HepG2 (cell line): Measurements from ENCODE around the gene CXorf38. TPM values are rescaled to one million over a fixed set of nuclear protein-coding genes. Genes with fewer than 3 reads are reported as not detected.

Experiments used
- ATAC-seq: fragments of 200-7000 bp; cut with Tn5 transposase; 3 replicates; pipeline ENCODE4 v1.9.1; 2020; ENCODE audit warnings: mild to moderate bottlenecking, moderate library complexity
- BruUV-seq: library from RNA; stranded (reverse); fragments of 400-500 nt; replicated peaks from 2 replicates; lab custom pipeline; 2021; lab: Mats Ljungman, UMichigan
- CTCF ChIA-PET: fragments of 300-600 bp; formaldehyde crosslinking; extraction: SDS; loops from one replicate; lab custom pipeline; 2021; ENCODE audit warnings: low total read pairs, inconsistent platforms, low intra/inter-chr PET ratio; lab: Yijun Ruan, JAX
- POLR2A ChIA-PET: fragments of 350-600 bp; sonication (Branson Sonifier 250); formaldehyde crosslinking; loops from one replicate; lab custom pipeline; 2020; ENCODE audit warnings: antibody characterized with exemption, inconsistent platforms; lab: Yijun Ruan, JAX
- DNase-seq: peaks from one replicate; pipeline ENCODE4 v3.0.0-alpha.2; 2015; ENCODE audit warnings: low spot score
- FAIRE-seq: peaks from 3 replicates; lab custom pipeline; 2011; peaks lifted over from hg19 to GRCh38; lab: Jason Lieb, UNC
- H2AFZ ChIP-seq: one replicate; pipeline ENCODE4 v1.6.1; 2011; ENCODE audit warnings: low read length, inconsistent platforms
- H3K27ac ChIP-seq: fragments of 300-600 bp; 3 replicates; pipeline ENCODE4 v1.8.0; 2011; ENCODE audit warnings: mixed run types, mild to moderate bottlenecking, mixed read lengths, low read length, inconsistent platforms; ENCODE audit not compliant: insufficient read depth; ENCODE audit errors: extremely low read length
- H3K27me3 ChIP-seq, 2 experiments: fragments of 200-600 bp in 1 of 2; 2 replicates in 1 of 2; 3 replicates in 1 of 2; pipeline versions ENCODE4 v1.6.0 to v1.8.0; 2011; ENCODE audit warnings: low read length in 2 of 2, mild to moderate bottlenecking in 2 of 2, moderate library complexity in 2 of 2, inconsistent platforms in 1 of 2; ENCODE audit not compliant: insufficient read depth in 2 of 2, control insufficient read depth in 1 of 2
- H3K36me3 ChIP-seq, 2 experiments: fragments of 200-600 bp in 1 of 2; replicated peaks in 1 of 2; 2 replicates in 1 of 2; 3 replicates in 1 of 2; pipeline versions ENCODE4 v1.5.1 to v1.8.0; 2011; ENCODE audit warnings: low read length in 2 of 2, inconsistent platforms in 1 of 2; ENCODE audit not compliant: insufficient read depth in 2 of 2, control insufficient read depth in 1 of 2
- H3K4me1 ChIP-seq: 2 replicates; pipeline ENCODE4 v1.5.1; 2012; ENCODE audit warnings: low read length, inconsistent platforms; ENCODE audit not compliant: insufficient read depth
- H3K4me2 ChIP-seq: 2 replicates; pipeline ENCODE4 v1.6.0; 2011; ENCODE audit warnings: low read depth, low read length, inconsistent platforms
- H3K4me3 ChIP-seq, 3 experiments: fragments of 200-600 bp in 1 of 3; sonication (generic), shearing (Covaris generic) in 1 of 3; replicated peaks in 1 of 3; 2 replicates each; pipeline ENCODE4 v1.5.1; 2011 to 2016; ENCODE audit warnings: low read length in 3 of 3, inconsistent platforms in 2 of 3, low read depth in 2 of 3, mild to moderate bottlenecking in 2 of 3, control low read depth in 1 of 3, mixed read lengths in 1 of 3; ENCODE audit not compliant: insufficient read depth in 1 of 3
- H3K79me2 ChIP-seq: one replicate; pipeline ENCODE4 v1.6.1; 2011; ENCODE audit warnings: low read length, inconsistent platforms; ENCODE audit not compliant: insufficient read depth
- H3K9ac ChIP-seq: 2 replicates; pipeline ENCODE4 v1.6.0; 2011; ENCODE audit warnings: mild to moderate bottlenecking, low read depth, low read length, inconsistent platforms; ENCODE audit not compliant: insufficient read depth
- H3K9me3 ChIP-seq: 2 replicates; pipeline ENCODE4 v1.5.1; 2012; ENCODE audit warnings: mild to moderate bottlenecking, low read length
- H4K20me1 ChIP-seq: 2 replicates; pipeline ENCODE4 v1.6.0; 2011; ENCODE audit warnings: inconsistent platforms, mild to moderate bottlenecking, low read length, moderate library complexity; ENCODE audit not compliant: insufficient read depth
- EED ChIP-seq: sonication (generic); formaldehyde crosslinking; IDR thresholded peaks from 2 replicates; pipeline ENCODE4 v1.5.0; 2020; ENCODE audit warnings: mild to moderate bottlenecking, missing genetic modification reagents
- ESRRA ChIP-seq: sonication (generic); formaldehyde crosslinking; IDR thresholded peaks from 2 replicates; pipeline ENCODE4 v1.5.1; 2020; ENCODE audit warnings: mild to moderate bottlenecking, low read depth, missing genetic modification reagents
- ETV6 ChIP-seq: sonication (generic); formaldehyde crosslinking; conservative IDR thresholded peaks from 2 replicates; pipeline ENCODE4 v1.4.0; 2020; ENCODE audit warnings: missing genetic modification reagents
- EZH2 ChIP-seq: conservative IDR thresholded peaks from 2 replicates; pipeline ENCODE4 v1.6.1; 2012; ENCODE audit warnings: mild to moderate bottlenecking, low read depth, low read length, moderate library complexity
- FOXK1 ChIP-seq: sonication (generic); formaldehyde crosslinking; IDR thresholded peaks from 2 replicates; pipeline ENCODE4 v1.4.0; 2020; ENCODE audit warnings: low read depth, missing genetic modification reagents, borderline replicate concordance
- FOXO1 ChIP-seq: sonication (generic); formaldehyde crosslinking; IDR thresholded peaks from 2 replicates; pipeline ENCODE4 v1.4.0; 2020; ENCODE audit warnings: missing genetic modification reagents
- MXD4 ChIP-seq: IDR thresholded peaks from 2 replicates; pipeline ENCODE4 v1.6.1; 2016; ENCODE audit warnings: mild to moderate bottlenecking, missing biosample characterization, missing genetic modification reagents
- RARG ChIP-seq: sonication (generic); formaldehyde crosslinking; IDR thresholded peaks from 2 replicates; pipeline ENCODE4 v1.4.0; 2020; ENCODE audit warnings: low read depth, mild to moderate bottlenecking, missing genetic modification reagents
- THAP11 ChIP-seq: IDR thresholded peaks from 2 replicates; pipeline ENCODE4 v1.6.1; 2016; ENCODE audit warnings: missing biosample characterization, missing genetic modification reagents
- ZBTB42 ChIP-seq: sonication (generic); formaldehyde crosslinking; IDR thresholded peaks from 2 replicates; pipeline ENCODE4 v1.5.0; 2020; ENCODE audit warnings: mild to moderate bottlenecking, missing genetic modification reagents
- ZNF766 ChIP-seq: sonication (generic); formaldehyde crosslinking; IDR thresholded peaks from 2 replicates; pipeline ENCODE4 v1.5.0; 2020; ENCODE audit warnings: missing genetic modification reagents, borderline replicate concordance
- ZSCAN29 ChIP-seq: sonication (generic); formaldehyde crosslinking; conservative IDR thresholded peaks from 2 replicates; pipeline ENCODE4 v1.4.0; 2020; ENCODE audit warnings: mild to moderate bottlenecking, missing genetic modification reagents
- ZSCAN31 ChIP-seq: sonication (generic); formaldehyde crosslinking; IDR thresholded peaks from 2 replicates; pipeline ENCODE4 v1.5.0; 2020; ENCODE audit warnings: low read depth, mild to moderate bottlenecking, missing genetic modification reagents
- WGBS: methylation state at CpG from one replicate; pipeline ENCODE4 v1.1.6; 2017; ENCODE audit warnings: low lambda C conversion rate; 5-methylcytosine and 5-hydroxymethylcytosine counted together
- in situ Hi-C: cut with HindIII; loops from 2 replicates; pipeline ENCODE4 v1.10.0; 2017; ENCODE audit warnings: low pct_unique_long_range_greater_than_20kb; ENCODE audit not compliant: extremely low pct_ligation_motif_present
- intact Hi-C: fragments of 100-400 bp; cut with micrococcal nuclease; formaldehyde crosslinking; loops from one replicate; pipeline ENCODE4 v1.10.0; 2022; ENCODE audit not compliant: unreplicated experiment
- polyA plus RNA-seq, 8 experiments: library from polyadenylated mRNA; depleted of rRNA in 3 of 8; stranded (reverse) in 7 of 8; unstranded in 1 of 8; fragments of >200 nt; fragmentation: Illumina TruSeq in 4 of 8; extraction: Trizol in 4 of 8; gene quantifications; 2 replicates each; pipeline versions ENCODE4 v1.2.1 to v1.2.3, GENCODE V29; 2011 to 2016; ENCODE audit warnings: low read depth in 4 of 8, missing spikeins in 1 of 8, mixed read lengths in 1 of 8; ENCODE audit not compliant: insufficient read depth in 1 of 8
- total RNA-seq, 5 experiments: library from RNA; depleted of rRNA; stranded (reverse); fragments of >200 nt; fragmentation: Illumina TruSeq; extraction: Trizol; gene quantifications; 2 replicates each; pipeline ENCODE4 v1.2.3, GENCODE V29; 2016; ENCODE audit warnings: low read depth in 1 of 5
- TF ChIP-seq, protein P1 (sequence below), 2 experiments: sonication (generic) in 1 of 2; formaldehyde crosslinking in 1 of 2; IDR thresholded peaks; 2 replicates each; pipeline versions ENCODE4 v1.5.1 to v1.6.1; 2011 to 2020; ENCODE audit warnings: borderline replicate concordance in 1 of 2, low read depth in 1 of 2, low read length in 1 of 2, mild to moderate bottlenecking in 1 of 2, missing genetic modification reagents in 1 of 2, moderate library complexity in 1 of 2
- TF ChIP-seq, protein P2 (sequence below): sonication (generic); formaldehyde crosslinking; IDR thresholded peaks from 2 replicates; pipeline ENCODE4 v1.5.0; 2020; ENCODE audit warnings: mild to moderate bottlenecking, missing genetic modification reagents

The CXorf38 gene
- total and polyA plus RNA-seq, 2 of the 13 experiments (the other 11 are each of a cell fraction or from before 2014, with no cell fraction given) = 4.6 to 6.7 TPM

DNA sequence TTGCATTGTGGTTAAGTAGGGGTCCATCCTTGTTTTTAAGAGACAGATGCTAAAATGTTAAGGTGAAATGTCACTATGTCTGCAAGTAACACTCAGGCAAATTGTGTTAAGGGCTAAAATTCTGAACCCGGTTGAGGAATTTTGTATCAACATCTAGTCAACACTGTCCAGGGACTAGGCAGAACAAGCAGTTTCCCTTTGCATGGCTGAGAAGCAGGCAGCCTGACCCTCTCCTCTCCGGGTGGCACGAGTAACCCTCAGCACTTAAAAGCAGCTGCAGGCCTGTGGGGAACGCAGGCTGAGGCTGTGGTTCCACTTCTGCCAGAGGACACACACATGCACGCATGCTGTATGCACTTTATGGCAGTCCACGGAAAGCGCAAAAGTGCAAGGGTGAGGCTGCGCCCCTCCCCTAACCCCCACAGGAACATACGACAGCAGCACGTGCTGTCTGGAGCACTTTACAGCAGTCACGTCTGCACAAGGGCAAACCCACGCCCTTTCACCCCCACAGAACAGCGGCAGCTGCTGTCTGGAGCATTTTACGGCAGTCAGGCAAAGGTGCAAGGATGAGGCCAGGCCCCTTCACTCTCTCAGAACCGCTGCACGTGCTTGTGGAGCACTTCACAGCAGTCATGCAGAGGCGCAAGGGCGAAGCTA, 24.8 kb downstream of the CXorf38 start:
- Histone ChIP-seq H3K4me3 (no peak overlapping the region), H3K27me3 (no peaks in the 10 kb centered on the region), H3K4me1 (peaks cover 7% of the 10 kb centered on the region), H3K9me3 (no peaks in the 10 kb centered on the region), H3K27ac (no peak overlapping the region), H2AFZ (no peak overlapping the region), H3K36me3 (no peaks in the 10 kb centered on the region), H3K4me2 (no peak overlapping the region), H3K79me2 (no peaks in the 10 kb centered on the region), H3K9ac (no peak overlapping the region), H4K20me1 (no peaks in the 10 kb centered on the region)
- no peak for FAIRE-seq
- POLR2A ChIA-PET = no interaction called here
- TF ChIP-seq EZH2 (no peak), EED (CRISPR knock-in tag) (no peak)
- no peak for DNase-seq
- no TSS peak for BruUV-seq
- intact Hi-C loops (no loop called here), in situ Hi-C loops (no loop called here)
- ATAC-seq = no peak
- 58% methylated on average over 2 of the region's 18 CpGs for WGBS
- CTCF ChIA-PET = no interaction called here

DNA sequence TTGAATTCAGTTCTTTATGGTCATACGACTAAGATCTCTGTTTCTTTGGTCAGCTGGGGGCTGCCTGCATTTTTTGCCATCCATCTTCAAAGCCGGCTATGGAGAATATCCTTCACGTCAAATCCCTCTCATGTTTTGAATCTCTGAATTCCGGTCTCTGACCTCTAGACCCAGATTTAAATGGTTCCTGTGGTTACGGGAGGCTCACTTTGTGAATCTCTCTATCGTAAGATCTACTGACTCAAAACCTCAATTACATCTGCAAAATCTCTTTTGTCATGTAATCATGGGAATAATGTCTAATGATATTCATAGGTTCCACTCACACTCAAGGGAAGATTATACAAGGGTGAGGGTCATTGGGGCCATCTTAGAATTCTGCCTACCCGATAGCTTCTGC, 29.8 kb downstream of the CXorf38 start:
- Histone ChIP-seq H3K4me2 (peak overlapping the region; percentile 29), H3K27me3 (no peaks in the 10 kb centered on the region), H3K9me3 (no peaks in the 10 kb centered on the region), H2AFZ (peak overlapping the region; percentile 6), H3K4me3 (peak overlapping the region in 2 of 3 experiments; percentile 0 to 10; a peak in 2 of 6 replicates), H3K4me1 (peaks cover 14% of the 10 kb centered on the region), H3K9ac (no peak overlapping the region), H3K36me3 (no peaks in the 10 kb centered on the region), H3K27ac (no peak overlapping the region), H4K20me1 (no peaks in the 10 kb centered on the region), H3K79me2 (no peaks in the 10 kb centered on the region)
- ChIA-PET POLR2A (no interaction called here), CTCF (no interaction called here)
- 2% methylated on average over 5 of the region's 7 CpGs for WGBS
- DNase-seq = peak; percentile 5
- BruUV-seq = no TSS peak
- intact Hi-C loops = no loop called here
- FAIRE-seq = no peak
- ATAC-seq = no peak
- in situ Hi-C loops = no loop called here
- TF ChIP-seq ESRRA (CRISPR knock-in tag) = no peak
- no peak for TF ChIP-seq ZSCAN29
- no peak for TF ChIP-seq ZBTB42 (CRISPR knock-in tag)
- TF ChIP-seq FOXO1 = no peak
- no peak for TF ChIP-seq ZNF766 (CRISPR knock-in tag)
- no peak for TF ChIP-seq ZSCAN31 (CRISPR knock-in tag)
- TF ChIP-seq, protein P1, sequence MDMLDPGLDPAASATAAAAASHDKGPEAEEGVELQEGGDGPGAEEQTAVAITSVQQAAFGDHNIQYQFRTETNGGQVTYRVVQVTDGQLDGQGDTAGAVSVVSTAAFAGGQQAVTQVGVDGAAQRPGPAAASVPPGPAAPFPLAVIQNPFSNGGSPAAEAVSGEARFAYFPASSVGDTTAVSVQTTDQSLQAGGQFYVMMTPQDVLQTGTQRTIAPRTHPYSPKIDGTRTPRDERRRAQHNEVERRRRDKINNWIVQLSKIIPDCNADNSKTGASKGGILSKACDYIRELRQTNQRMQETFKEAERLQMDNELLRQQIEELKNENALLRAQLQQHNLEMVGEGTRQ (IDR thresholded peaks at IDR 0.05; ENCODE audit: low read depth, low read length) = no peak
- TF ChIP-seq, protein P1 (CRISPR knock-in tag; IDR thresholded peaks at IDR 0.05; ENCODE audit: borderline replicate concordance) = no peak
- no peak for TF ChIP-seq RARG (CRISPR knock-in tag)
- no peak for TF ChIP-seq THAP11
- no peak for TF ChIP-seq ETV6 (CRISPR knock-in tag)
- TF ChIP-seq FOXK1 (CRISPR knock-in tag) = no peak
- TF ChIP-seq MXD4 (CRISPR knock-in tag) = no peak
- TF ChIP-seq, protein P2, sequence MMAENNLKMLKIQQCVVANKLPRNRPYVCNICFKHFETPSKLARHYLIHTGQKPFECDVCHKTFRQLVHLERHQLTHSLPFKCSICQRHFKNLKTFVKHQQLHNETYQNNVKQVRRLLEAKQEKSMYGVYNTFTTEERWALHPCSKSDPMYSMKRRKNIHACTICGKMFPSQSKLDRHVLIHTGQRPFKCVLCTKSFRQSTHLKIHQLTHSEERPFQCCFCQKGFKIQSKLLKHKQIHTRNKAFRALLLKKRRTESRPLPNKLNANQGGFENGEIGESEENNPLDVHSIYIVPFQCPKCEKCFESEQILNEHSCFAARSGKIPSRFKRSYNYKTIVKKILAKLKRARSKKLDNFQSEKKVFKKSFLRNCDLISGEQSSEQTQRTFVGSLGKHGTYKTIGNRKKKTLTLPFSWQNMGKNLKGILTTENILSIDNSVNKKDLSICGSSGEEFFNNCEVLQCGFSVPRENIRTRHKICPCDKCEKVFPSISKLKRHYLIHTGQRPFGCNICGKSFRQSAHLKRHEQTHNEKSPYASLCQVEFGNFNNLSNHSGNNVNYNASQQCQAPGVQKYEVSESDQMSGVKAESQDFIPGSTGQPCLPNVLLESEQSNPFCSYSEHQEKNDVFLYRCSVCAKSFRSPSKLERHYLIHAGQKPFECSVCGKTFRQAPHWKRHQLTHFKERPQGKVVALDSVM (CRISPR knock-in tag) = no peak
